Smooth muscle cell (in vitro differentiated cells): ENCODE results near the gene ZCWPW1. TPM values are rescaled to one million over a fixed set of nuclear protein-coding genes. Genes with fewer than 3 reads are reported as not detected.

Experiments used
- DNase-seq: peaks from one replicate; lab custom pipeline; 2025; ENCODE audit not compliant: unreplicated experiment; lab: John Stamatoyannopoulos, UW
- H2AFZ ChIP-seq: fragments of 200-600 bp; sonication (generic); 2 replicates; pipeline ENCODE4 v1.6.0; 2016; ENCODE audit warnings: antibody characterized with exemption, low read depth, mild to moderate bottlenecking
- H3F3A ChIP-seq: fragments of 200-600 bp; sonication (generic); 2 replicates; pipeline ENCODE4 v1.6.0; 2017; ENCODE audit warnings: antibody characterized with exemption, low read depth
- H3K27ac ChIP-seq: fragments of 200-600 bp; sonication (generic); 2 replicates; pipeline ENCODE4 v1.5.1; 2016; ENCODE audit warnings: low read depth, mild to moderate bottlenecking
- H3K27me3 ChIP-seq: fragments of 200-600 bp; sonication (generic); 2 replicates; pipeline ENCODE4 v1.6.1; 2016; ENCODE audit warnings: low read depth, mild to moderate bottlenecking
- H3K36me3 ChIP-seq: fragments of 200-600 bp; sonication (generic); 2 replicates; pipeline ENCODE4 v1.5.1; 2016; ENCODE audit warnings: low read depth
- H3K4me1 ChIP-seq: fragments of 200-600 bp; sonication (generic); 2 replicates; pipeline ENCODE4 v1.5.1; 2016; ENCODE audit warnings: low read depth
- H3K4me2 ChIP-seq: fragments of 200-600 bp; sonication (generic); 2 replicates; pipeline ENCODE4 v1.6.0; 2016; ENCODE audit warnings: mild to moderate bottlenecking
- H3K4me3 ChIP-seq: fragments of 200-600 bp; sonication (generic); 2 replicates; pipeline ENCODE4 v1.5.1; 2016; ENCODE audit warnings: mild to moderate bottlenecking
- H3K79me2 ChIP-seq: fragments of 200-600 bp; sonication (generic); 2 replicates; pipeline ENCODE4 v1.6.0; 2016; ENCODE audit warnings: low read depth, mild to moderate bottlenecking
- H3K9ac ChIP-seq: fragments of 200-600 bp; sonication (generic); 2 replicates; pipeline ENCODE4 v1.6.0; 2016; ENCODE audit warnings: low read depth
- H3K9me3 ChIP-seq: fragments of 200-600 bp; sonication (generic); replicated peaks from 2 replicates; pipeline ENCODE4 v1.5.1; 2016; ENCODE audit warnings: low read depth
- H4K20me1 ChIP-seq: fragments of 200-600 bp; sonication (generic); 2 replicates; pipeline ENCODE4 v1.6.0; 2016; ENCODE audit warnings: low read depth
- CTCF ChIP-seq: fragments of 200-600 bp; sonication (generic); IDR thresholded peaks from 2 replicates; pipeline ENCODE4 v1.5.1; 2017; ENCODE audit warnings: borderline replicate concordance, mild to moderate bottlenecking, antibody characterized with exemption; ENCODE audit not compliant: insufficient read depth, poor library complexity, severe bottlenecking
- WGBS: methylation state at CpG from one replicate; pipeline ENCODE4 v1.1.7; 2016; ENCODE audit warnings: low lambda C conversion rate; 5-methylcytosine and 5-hydroxymethylcytosine counted together
- polyA plus RNA-seq: library from polyadenylated mRNA; unstranded; fragments of >200 nt; fragmentation: Nextera tagmentation; extraction: Ambion mirVana; gene quantifications from 2 replicates; pipeline ENCODE4 v1.2.1, GENCODE V29; 2016
- total RNA-seq: library from RNA; depleted of rRNA; stranded (reverse); fragments of >200 nt; gene quantifications from 2 replicates; pipeline ENCODE4 v1.2.3, GENCODE V29; 2014

The ZCWPW1 gene
- total and polyA plus RNA-seq, 2 experiments from 2014 or later: 3.9 to 5.3 TPM

GRCh38 chr7:100419660-100420226, 8.8 kb downstream of the ZCWPW1 start:
- H3F3A ChIP-seq: no peaks in the 10 kb centered on the region
- H4K20me1 ChIP-seq: no peaks in the 10 kb centered on the region
- H3K9ac ChIP-seq: no peak overlapping the region
- DNase-seq: no peak
- no peaks in the 10 kb centered on the region for H3K79me2 ChIP-seq
- no peaks in the 10 kb centered on the region for H3K9me3 ChIP-seq
- H3K4me2 ChIP-seq: no peak overlapping the region
- no peaks in the 10 kb centered on the region for H3K36me3 ChIP-seq
- no peaks in the 10 kb centered on the region for H3K4me1 ChIP-seq
- peaks cover 2% of the 10 kb centered on the region for H3K27me3 ChIP-seq
- no peak for TF ChIP-seq CTCF
- H3K27ac ChIP-seq: no peak overlapping the region
- no peak overlapping the region for H3K4me3 ChIP-seq
- H2AFZ ChIP-seq: no peak overlapping the region
- WGBS: 94% methylated on average over 1 of the region's 1 CpG

- no peak overlapping the region for H2AFZ ChIP-seq
These were observed 9.4 kb downstream of the ZCWPW1 start for GRCh38 chr7:100418930-100419659.

GRCh38 chr7:100415448-100415847, 13.1 kb downstream of the ZCWPW1 start:
- Histone ChIP-seq H3K9ac (no peak overlapping the region), H3K27ac (no peak overlapping the region), H3K4me2 (no peak overlapping the region), H2AFZ (no peak overlapping the region), H3K4me1 (no peaks in the 10 kb centered on the region), H3F3A (no peaks in the 10 kb centered on the region), H3K79me2 (no peaks in the 10 kb centered on the region), H3K4me3 (no peak overlapping the region), H3K27me3 (peaks cover 8% of the 10 kb centered on the region), H4K20me1 (no peaks in the 10 kb centered on the region), H3K9me3 (no peaks in the 10 kb centered on the region), H3K36me3 (no peaks in the 10 kb centered on the region)
- TF ChIP-seq CTCF: no peak
- DNase-seq: no peak
- 93% methylated on average over 5 of the region's 5 CpGs for WGBS

More at GRCh38 chr7:100418930-100419659, 9.4 kb downstream of the ZCWPW1 start:
- DNase-seq: no peak
- Histone ChIP-seq H3K36me3 (no peaks in the 10 kb centered on the region), H3K27ac (no peak overlapping the region), H3F3A (no peaks in the 10 kb centered on the region), H3K79me2 (no peaks in the 10 kb centered on the region), H3K4me3 (no peak overlapping the region), H3K4me2 (no peak overlapping the region), H3K9ac (no peak overlapping the region), H4K20me1 (no peaks in the 10 kb centered on the region), H3K4me1 (no peaks in the 10 kb centered on the region), H3K9me3 (no peaks in the 10 kb centered on the region), H3K27me3 (peaks cover 2% of the 10 kb centered on the region)
- no peak for TF ChIP-seq CTCF
- 75% methylated on average over 1 of the region's 1 CpG for WGBS

GRCh38 chr7:100413889-100414288, 14.6 kb downstream of the ZCWPW1 start:
- no peak overlapping the region for H2AFZ ChIP-seq
- H3K27ac ChIP-seq: no peak overlapping the region
- WGBS: 93% methylated on average over 1 of the region's 1 CpG
- no peak for TF ChIP-seq CTCF
- H3K4me2 ChIP-seq: no peak overlapping the region
- H4K20me1 ChIP-seq: no peaks in the 10 kb centered on the region
- no peak for DNase-seq
- H3K27me3 ChIP-seq: peaks cover 20% of the 10 kb centered on the region
- no peaks in the 10 kb centered on the region for H3K36me3 ChIP-seq
- no peaks in the 10 kb centered on the region for H3K4me1 ChIP-seq
- H3K9ac ChIP-seq: no peak overlapping the region
- no peaks in the 10 kb centered on the region for H3K79me2 ChIP-seq
- no peaks in the 10 kb centered on the region for H3K9me3 ChIP-seq
- H3K4me3 ChIP-seq: no peak overlapping the region
- no peaks in the 10 kb centered on the region for H3F3A ChIP-seq
